ENCODE data around the gene EPS8L3.

The EPS8L3 gene

GRCh38 chr1:109793486-109794318 lies 30.0 kb upstream of the EPS8L3 start:
- peak in 1 of 2 donors; percentile 16 for DNase-seq (ENCODE audit: low read depth in 2 of 2)

GRCh38 chr1:109793089-109793485 lies 29.4 kb upstream of the EPS8L3 start:
- no peak for DNase-seq (ENCODE audit: low read depth in 2 of 2)

GRCh38 chr1:109792056-109792831 lies 28.5 kb upstream of the EPS8L3 start:
- no peak for DNase-seq (ENCODE audit: low read depth in 2 of 2)

GRCh38 chr1:109791495-109792043 lies 27.8 kb upstream of the EPS8L3 start:
- no peak for DNase-seq (ENCODE audit: low read depth in 2 of 2)

GRCh38 chr1:109790735-109791494 lies 27.2 kb upstream of the EPS8L3 start:
- DNase-seq (ENCODE audit: low read depth in 2 of 2) = peak; percentile 57 to 73

- DNase-seq (ENCODE audit: low read depth in 2 of 2) = no peak
Observed at GRCh38 chr1:109790329-109790728, 26.6 kb upstream of the EPS8L3 start.

GRCh38 chr1:109789551-109790180 lies 25.9 kb upstream of the EPS8L3 start:
- no peak for DNase-seq (ENCODE audit: low read depth in 2 of 2)

DNA sequence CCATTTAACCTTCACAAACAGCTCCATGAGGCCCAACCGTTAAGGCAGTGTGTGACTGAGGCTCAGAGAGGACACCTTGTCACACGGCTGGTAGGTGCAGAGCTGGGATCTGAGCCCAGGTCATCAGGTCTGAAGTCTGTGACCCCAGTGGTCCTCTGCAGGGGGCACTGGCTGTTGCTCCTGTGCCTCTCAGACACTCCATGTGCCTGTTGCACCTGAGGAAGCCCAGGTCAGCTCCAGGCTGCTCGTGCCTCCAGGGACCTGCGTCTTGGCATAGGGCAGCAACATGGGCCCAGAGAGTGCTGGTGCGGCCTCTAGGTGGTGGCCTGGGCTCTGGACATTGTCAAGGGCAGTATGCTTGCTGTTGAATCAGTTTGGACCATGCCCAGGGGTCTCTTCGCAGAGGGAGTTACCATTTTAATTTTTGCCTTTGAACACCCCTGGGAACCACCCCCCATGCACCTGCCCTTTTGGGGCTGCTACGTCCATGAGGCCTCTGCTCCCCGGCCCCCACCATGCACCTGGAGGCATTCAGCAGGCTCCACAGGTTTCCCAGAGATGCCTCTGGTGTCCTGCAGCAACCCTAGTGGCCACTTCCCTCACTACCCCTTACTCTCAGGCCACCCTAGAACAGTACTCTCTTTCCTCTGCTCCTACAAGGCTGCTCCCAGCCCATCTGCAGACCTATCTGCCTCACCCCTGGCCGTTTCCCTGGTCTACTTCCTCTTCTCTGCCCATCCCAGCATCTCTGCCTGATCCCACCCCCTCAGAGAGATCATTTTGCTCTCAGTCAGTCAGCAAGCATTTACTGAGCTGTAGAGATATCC lies 25.2 kb upstream of the EPS8L3 start:
- DNase-seq (ENCODE audit: low read depth in 2 of 2) = no peak

DNA sequence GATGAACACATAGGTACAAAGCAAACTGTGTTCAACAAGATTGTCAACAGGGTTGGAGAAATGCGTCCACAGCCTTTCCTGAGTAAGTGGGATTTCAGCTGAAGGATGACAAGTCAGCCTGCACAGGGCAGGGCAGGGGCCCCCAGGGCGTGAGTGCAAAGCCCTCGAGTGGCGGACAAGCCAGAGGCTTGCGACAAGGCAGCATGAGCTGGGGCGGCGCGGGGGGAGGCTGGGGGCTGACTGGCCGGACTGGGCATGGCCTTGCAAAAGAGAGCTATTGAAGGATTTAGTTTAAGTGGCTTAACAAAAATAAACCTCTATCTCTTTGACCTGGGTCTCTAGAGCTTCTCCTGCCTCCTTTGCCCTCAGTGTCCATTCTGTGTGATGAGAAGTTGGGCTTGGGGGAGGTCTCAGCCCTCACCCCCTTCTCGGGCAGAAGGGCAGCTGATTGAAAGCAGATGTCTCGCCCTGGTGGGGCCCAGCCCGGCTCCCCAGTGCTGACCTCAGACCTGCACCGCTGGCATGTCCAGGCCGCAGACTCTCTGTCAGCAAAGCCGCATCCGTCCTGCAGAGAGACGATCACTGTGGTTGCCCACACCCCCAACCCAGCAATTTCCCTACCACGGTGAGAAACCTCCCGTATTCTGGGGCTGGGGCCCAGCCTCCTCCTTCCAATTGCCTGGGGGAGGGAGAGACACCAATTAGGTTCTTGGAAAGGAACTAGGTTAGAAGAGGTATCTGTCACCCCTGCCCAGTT lies 24.3 kb upstream of the EPS8L3 start:
- DNase-seq (ENCODE audit: low read depth in 2 of 2) = no peak

GRCh38 chr1:109787211-109787844 lies 23.6 kb upstream of the EPS8L3 start:
- DNase-seq (ENCODE audit: low read depth in 2 of 2) = no peak

- no peak for DNase-seq (ENCODE audit: low read depth in 2 of 2)
Observed at GRCh38 chr1:109786531-109787021, 22.9 kb upstream of the EPS8L3 start.

GRCh38 chr1:109786112-109786480 lies 22.4 kb upstream of the EPS8L3 start:
- DNase-seq (ENCODE audit: low read depth in 2 of 2) = no peak

DNA sequence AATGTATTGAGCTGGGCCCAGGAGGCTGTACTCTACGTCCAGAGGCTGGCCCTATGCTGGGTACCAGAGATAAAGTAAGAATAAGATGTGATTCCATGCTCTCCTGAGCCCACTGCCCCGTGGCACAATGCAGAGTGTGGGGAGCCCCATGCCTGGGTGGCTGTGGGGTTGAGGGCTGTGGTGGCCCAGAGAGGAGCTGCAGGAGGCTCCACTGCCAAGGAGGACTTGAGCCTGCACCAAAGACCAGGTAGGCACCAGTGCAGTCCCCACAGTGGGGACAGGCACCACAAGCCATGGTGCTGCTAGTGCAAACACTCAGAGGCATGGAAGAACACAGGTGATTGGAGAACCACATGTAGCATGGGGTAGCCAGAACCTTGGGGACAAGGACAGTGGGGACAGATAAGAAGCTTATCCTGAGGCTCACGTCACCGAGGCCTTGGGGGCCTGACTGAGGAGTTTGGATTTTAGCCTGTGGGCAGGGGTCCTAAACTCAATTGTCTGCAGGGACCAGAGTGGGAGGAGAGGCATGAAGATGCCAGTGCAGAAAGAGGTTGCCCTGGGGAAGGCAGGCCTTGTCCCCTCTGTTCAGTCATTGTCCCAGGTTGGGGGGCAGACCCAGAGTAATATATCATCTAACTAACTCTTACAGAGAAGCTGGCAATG lies 21.9 kb upstream of the EPS8L3 start:
- DNase-seq (ENCODE audit: low read depth in 2 of 2) = no peak

DNA sequence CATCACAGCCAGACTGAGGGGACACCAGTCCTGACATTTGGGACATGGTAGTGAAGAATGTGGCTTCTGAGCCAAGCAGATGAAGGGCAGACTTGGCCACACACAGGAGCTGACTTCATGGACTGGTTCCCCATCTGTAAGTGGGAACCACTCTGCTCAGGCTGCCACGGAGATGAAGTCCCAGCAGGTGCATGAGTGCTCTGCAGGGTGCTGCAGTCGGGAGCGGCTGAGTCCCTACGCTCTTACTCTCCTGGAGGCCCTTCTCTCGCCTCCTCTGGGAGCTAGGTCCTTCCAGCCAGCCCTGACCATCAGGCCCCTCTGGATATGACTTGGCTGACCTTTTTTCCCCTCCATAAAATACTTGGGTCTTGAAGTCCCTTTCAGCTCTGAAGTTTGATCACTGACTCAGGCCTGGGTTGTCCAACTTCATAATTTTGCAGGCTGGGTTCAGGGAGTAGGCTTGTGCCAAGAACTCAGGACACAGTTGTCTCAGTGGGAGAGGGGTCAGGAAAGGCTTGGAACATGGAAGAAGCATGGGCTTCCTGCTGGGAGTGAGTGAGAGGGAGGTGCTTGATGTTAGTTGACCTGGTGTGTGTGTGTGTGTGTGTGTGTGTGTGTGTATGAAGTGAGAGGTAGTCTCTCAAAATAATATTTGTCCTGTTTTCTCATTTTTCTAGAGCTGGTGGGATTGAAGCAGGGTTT lies 21.0 kb upstream of the EPS8L3 start:
- DNase-seq (ENCODE audit: low read depth in 2 of 2) = no peak

DNA sequence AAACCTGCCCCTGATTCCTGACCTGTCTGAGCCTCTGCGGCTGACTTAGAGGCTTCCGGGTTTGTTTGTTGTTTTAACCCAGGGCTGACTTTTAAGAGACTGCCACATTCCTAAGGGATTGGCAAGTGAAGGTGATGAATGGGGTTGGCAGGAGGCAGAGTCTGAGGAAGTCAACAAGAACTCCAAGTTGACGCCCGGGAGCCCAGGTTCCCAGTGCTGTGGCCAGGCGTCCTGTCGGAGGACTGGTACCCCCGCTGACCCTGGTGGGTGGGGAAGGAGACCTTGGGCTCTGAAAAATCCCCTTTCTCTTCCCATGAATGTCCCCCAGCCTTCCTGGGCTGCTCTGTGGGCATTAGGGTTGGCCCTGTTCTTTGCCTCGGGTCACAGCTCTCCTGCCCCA lies 19.7 kb upstream of the EPS8L3 start:
- DNase-seq (ENCODE audit: low read depth in 2 of 2) = no peak

- DNase-seq (ENCODE audit: low read depth in 2 of 2) = no peak
Observed at GRCh38 chr1:109782927-109783326, 19.2 kb upstream of the EPS8L3 start.

- DNase-seq (ENCODE audit: low read depth in 2 of 2) = no peak
Observed at GRCh38 chr1:109782514-109782913, 18.8 kb upstream of the EPS8L3 start.

GRCh38 chr1:109781806-109782205 lies 18.1 kb upstream of the EPS8L3 start:
- no peak for DNase-seq (ENCODE audit: low read depth in 2 of 2)

All from activated CD8-positive, alpha-beta memory T cell treated with anti-CD3 and anti-CD28 coated beads for 4 hours (primary cell).